Right atrium auricular region (tissue), 2 donors: Measurements from ENCODE around the gene DBT. TPM values are rescaled to one million over a fixed set of nuclear protein-coding genes. Genes with fewer than 3 reads are reported as not detected.

ENCODE experiments used
- DNase-seq: peaks from one replicate; pipeline ENCODE4 v3.0.0-alpha.2; 2019; ENCODE audit warnings: low spot score
- H3K27ac ChIP-seq, 2 donors: fragments of 200-600 bp; sonication (generic); 1 replicate in 1 of 2; 2 replicates in 1 of 2; pipeline ENCODE4 v1.5.1; 2016 to 2019
- H3K27me3 ChIP-seq, 2 donors: fragments of 200-600 bp; sonication (generic); one replicate each; pipeline versions ENCODE4 v1.5.1 to v1.6.0; 2017 to 2019
- H3K36me3 ChIP-seq: fragments of 200-600 bp; sonication (generic); one replicate; pipeline ENCODE4 v1.5.1; 2016
- H3K4me1 ChIP-seq, 2 donors: fragments of 200-600 bp; sonication (generic); one replicate each; pipeline versions ENCODE4 v1.5.1 to v1.6.0; 2017 to 2019
- H3K4me3 ChIP-seq, 2 donors: fragments of 200-600 bp; sonication (generic); 1 replicate in 1 of 2; 2 replicates in 1 of 2; pipeline ENCODE4 v1.5.1; 2017 to 2019; ENCODE audit warnings: mild to moderate bottlenecking in 1 of 2, moderate library complexity in 1 of 2
- H3K9me3 ChIP-seq, 2 donors: fragments of 200-600 bp; sonication (generic); one replicate each; pipeline ENCODE4 v1.5.1; 2019
- total RNA-seq, 2 donors: library from RNA; depleted of rRNA; stranded (reverse); fragments of >200 nt; gene quantifications; one replicate each; pipeline ENCODE4 v1.1.0, GENCODE V29; 2016
- TF ChIP-seq, protein P1 (sequence below), 2 donors: fragments of 200-600 bp; sonication (generic); IDR thresholded peaks; one replicate each; pipeline ENCODE4 v1.5.1; 2019; ENCODE audit warnings: antibody characterized with exemption in 2 of 2

Gene DBT
- total RNA-seq, 2 donors from 2014 or later = 6.2 to 14.0 TPM

DNA sequence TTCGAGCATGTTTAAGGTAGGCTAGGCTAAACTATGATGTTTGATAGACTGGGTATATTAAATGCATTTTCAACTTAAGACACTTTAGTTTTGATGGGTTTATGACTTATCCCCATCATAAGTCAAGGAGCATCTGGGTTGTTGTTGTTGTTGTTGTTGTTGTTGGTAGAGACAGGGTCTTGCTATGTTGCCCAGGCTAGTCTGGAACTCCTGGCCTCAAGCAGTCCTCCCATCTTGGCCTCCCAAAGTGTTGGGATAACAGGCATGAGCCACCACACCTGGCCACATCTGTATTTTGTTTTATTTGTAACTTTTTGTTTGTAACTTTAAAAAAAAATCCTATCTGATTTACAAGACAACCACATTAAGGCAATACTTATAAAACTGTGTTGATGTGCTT is 17.5 kb downstream of the DBT start:
- TF ChIP-seq, protein P1, sequence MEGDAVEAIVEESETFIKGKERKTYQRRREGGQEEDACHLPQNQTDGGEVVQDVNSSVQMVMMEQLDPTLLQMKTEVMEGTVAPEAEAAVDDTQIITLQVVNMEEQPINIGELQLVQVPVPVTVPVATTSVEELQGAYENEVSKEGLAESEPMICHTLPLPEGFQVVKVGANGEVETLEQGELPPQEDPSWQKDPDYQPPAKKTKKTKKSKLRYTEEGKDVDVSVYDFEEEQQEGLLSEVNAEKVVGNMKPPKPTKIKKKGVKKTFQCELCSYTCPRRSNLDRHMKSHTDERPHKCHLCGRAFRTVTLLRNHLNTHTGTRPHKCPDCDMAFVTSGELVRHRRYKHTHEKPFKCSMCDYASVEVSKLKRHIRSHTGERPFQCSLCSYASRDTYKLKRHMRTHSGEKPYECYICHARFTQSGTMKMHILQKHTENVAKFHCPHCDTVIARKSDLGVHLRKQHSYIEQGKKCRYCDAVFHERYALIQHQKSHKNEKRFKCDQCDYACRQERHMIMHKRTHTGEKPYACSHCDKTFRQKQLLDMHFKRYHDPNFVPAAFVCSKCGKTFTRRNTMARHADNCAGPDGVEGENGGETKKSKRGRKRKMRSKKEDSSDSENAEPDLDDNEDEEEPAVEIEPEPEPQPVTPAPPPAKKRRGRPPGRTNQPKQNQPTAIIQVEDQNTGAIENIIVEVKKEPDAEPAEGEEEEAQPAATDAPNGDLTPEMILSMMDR (IDR thresholded peaks at IDR 0.05) = no peak
- H3K27me3 ChIP-seq = no peaks in the 10 kb centered on the region
- no peaks in the 10 kb centered on the region for H3K9me3 ChIP-seq
- H3K36me3 ChIP-seq = peaks cover 27% of the 10 kb centered on the region
- no peaks in the 10 kb centered on the region for H3K4me1 ChIP-seq
- no peak overlapping the region for H3K4me3 ChIP-seq
- H3K27ac ChIP-seq = no peak overlapping the region
- no peak for DNase-seq

DNA sequence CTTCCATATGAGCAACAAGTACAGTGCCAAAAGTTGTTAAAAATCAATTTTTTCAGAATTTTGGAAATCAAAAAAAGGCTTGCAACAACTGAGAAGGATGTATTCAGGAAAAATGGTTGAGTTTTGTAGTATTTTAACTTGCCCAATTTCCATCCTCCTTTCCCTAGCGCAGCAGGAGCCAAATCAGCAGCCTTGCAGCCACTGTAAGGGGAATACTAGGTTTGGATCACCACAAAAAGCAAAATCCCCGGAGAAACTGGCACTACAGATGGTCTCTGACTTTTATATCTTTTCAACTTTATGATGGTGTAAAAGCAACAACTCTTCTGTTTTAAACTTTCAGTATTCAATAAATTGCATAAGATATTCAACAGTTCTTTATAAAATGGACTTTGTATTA is 17.9 kb downstream of the DBT start:
- DNase-seq = no peak
- peaks cover 27% of the 10 kb centered on the region for H3K36me3 ChIP-seq
- TF ChIP-seq, protein P1 (IDR thresholded peaks at IDR 0.05) = no peak

DNA sequence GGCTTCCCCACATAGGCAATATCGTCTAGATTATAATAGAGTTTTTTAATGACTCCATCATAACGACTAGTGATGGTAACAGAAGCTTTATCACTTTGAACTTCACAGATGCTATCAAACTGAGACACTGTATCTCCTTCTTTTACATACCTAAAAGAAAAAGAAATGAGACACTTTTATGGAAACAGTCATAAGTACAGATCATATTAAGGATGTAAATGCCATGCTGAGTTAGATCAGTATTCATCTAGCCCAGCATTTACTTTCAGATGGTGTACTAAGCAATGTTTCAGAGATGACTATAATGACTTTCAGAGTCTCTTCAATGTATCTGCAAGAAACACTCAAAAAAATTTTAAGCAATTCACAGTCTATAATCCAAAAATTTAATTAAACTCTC is 18.9 kb downstream of the DBT start:
- H3K27me3 ChIP-seq = no peaks in the 10 kb centered on the region
- H3K27ac ChIP-seq = no peak overlapping the region
- no peaks in the 10 kb centered on the region for H3K4me1 ChIP-seq
- H3K9me3 ChIP-seq = no peaks in the 10 kb centered on the region
- TF ChIP-seq, protein P1 (IDR thresholded peaks at IDR 0.05) = no peak
- no peak overlapping the region for H3K4me3 ChIP-seq
- H3K36me3 ChIP-seq = peaks cover 27% of the 10 kb centered on the region
- DNase-seq = no peak

More for the DNA sequence above, 17.9 kb downstream of the DBT start:
- Histone ChIP-seq H3K4me3 (no peak overlapping the region), H3K27ac (no peak overlapping the region), H3K4me1 (no peaks in the 10 kb centered on the region), H3K9me3 (no peaks in the 10 kb centered on the region), H3K27me3 (no peaks in the 10 kb centered on the region)

DNA sequence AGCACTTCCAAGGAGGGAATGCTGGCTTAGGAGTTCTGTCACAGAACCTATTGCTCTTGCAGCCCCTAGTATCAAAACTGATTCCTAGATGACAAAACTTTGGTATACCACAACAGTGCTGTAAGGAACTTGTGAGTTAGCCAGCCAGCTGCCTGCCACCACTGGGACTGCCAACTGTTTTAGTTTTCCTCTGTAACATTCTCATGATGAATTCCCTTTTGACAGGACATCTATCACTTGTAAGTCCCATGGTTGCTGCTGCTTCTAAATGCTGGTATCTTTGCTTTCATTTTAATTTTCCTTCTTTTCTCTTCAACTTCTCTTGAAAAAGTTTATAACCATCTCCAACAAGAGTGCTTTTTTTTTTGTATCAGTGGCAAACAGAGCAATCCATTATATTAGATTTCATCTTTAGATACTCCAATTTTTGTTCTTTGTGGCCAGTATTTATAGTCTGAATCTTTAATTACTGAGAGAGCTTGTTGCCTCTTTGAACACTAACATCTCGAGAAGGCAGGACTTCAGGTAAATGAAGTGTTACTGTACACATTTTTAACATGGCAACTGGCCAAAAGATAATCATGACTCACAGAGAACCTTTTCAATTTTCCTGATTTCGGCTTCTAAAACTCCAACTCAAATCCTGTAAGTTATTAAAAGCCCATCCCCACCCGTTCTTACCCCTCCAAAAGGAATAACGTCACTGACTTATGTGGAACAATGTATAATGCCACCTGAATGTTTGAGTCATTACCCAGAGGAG is 19.8 kb downstream of the DBT start:
- Histone ChIP-seq H3K4me1 (no peaks in the 10 kb centered on the region), H3K9me3 (no peaks in the 10 kb centered on the region), H3K27ac (no peak overlapping the region), H3K4me3 (no peak overlapping the region), H3K27me3 (no peaks in the 10 kb centered on the region), H3K36me3 (peaks cover 27% of the 10 kb centered on the region)
- DNase-seq = no peak
- TF ChIP-seq, protein P1 (IDR thresholded peaks at IDR 0.05) = no peak

DNA sequence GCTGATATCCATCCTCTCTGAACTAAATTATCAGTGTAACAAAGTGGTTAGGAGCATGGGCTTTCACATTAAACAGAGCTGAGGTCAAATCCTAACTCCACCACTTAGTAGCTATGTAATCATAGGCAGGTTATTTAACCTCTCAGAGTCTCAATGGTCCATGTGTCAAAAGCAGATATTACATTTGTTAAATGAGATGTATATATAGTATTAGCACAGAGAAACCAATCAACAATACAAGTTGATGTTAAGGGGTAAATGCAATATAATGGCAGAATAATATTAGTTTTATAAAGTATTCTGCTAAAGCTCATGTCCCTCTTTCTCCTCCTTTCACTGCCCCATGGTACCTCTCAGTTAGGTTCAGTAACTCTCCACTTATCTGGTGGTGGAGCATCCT is 27.2 kb downstream of the DBT start:
- H3K27ac ChIP-seq = no peak overlapping the region
- TF ChIP-seq, protein P1 (IDR thresholded peaks at IDR 0.05) = no peak

DNA sequence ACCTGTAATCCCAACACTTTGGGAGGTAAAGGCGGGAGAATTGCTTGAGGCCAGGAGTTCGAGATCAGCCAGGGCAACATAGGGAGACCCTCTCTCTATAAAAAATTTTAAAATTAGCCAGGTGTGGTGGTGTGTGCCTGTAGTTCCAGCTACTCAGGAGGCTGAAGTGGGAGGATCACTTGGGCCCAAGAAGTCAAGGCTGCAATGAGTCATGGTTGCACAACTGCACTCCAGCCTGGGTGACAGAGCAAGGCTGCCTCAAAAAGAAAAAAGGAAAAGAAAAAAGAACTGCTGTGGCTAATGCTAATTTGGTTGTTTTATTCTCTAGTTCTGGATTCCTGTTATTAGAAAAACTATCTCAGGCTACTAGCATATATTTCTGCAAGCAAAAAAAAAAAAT is 29.8 kb downstream of the DBT start:
- TF ChIP-seq, protein P1 (IDR thresholded peaks at IDR 0.05) = no peak
- no peaks in the 10 kb centered on the region for H3K4me1 ChIP-seq
- no peaks in the 10 kb centered on the region for H3K27me3 ChIP-seq
- no peak overlapping the region for H3K4me3 ChIP-seq
- no peaks in the 10 kb centered on the region for H3K9me3 ChIP-seq
- no peak for DNase-seq
- peaks cover 14% of the 10 kb centered on the region for H3K36me3 ChIP-seq
- H3K27ac ChIP-seq = no peak overlapping the region

More for the DNA sequence above, 27.2 kb downstream of the DBT start:
- DNase-seq = no peak
- Histone ChIP-seq H3K4me3 (no peak overlapping the region), H3K9me3 (no peaks in the 10 kb centered on the region), H3K4me1 (no peaks in the 10 kb centered on the region), H3K36me3 (no peaks in the 10 kb centered on the region), H3K27me3 (no peaks in the 10 kb centered on the region)
